ENCODE measurements around the gene TTC39C.

Gene TTC39C

GRCh38 chr18:24014062-24014985, at the start of gene TTC39C:
Gene TTC39C, plus strand, starts transcription at chr18:24014754. Its CDS starts 118 bp downstream, at chr18:24014872.
- peak; percentile 30 for DNase-seq

- DNase-seq: no peak
Observed at GRCh38 chr18:23966909-23967308, 47.6 kb upstream of the TTC39C start.

GRCh38 chr18:23967321-23968089, 47.0 kb upstream of the TTC39C start:
- no peak for DNase-seq

- DNase-seq: no peak
Observed at GRCh38 chr18:23968638-23969604, 45.6 kb upstream of the TTC39C start.

- DNase-seq: no peak
Observed at GRCh38 chr18:23969664-23970063, 44.9 kb upstream of the TTC39C start.

GRCh38 chr18:23970161-23971096, 44.1 kb upstream of the TTC39C start:
- no peak for DNase-seq

GRCh38 chr18:23971097-23971440, 43.5 kb upstream of the TTC39C start:
- DNase-seq: no peak

- no peak for DNase-seq
Observed at GRCh38 chr18:23971666-23972230, 42.8 kb upstream of the TTC39C start.

- no peak for DNase-seq
Observed at GRCh38 chr18:23972453-23972852, 42.1 kb upstream of the TTC39C start.

GRCh38 chr18:23977103-23977502, 37.5 kb upstream of the TTC39C start:
- DNase-seq: no peak

- no peak for DNase-seq
Observed at GRCh38 chr18:23977719-23978483, 36.7 kb upstream of the TTC39C start.

GRCh38 chr18:23981369-23981980, 33.1 kb upstream of the TTC39C start:
- peak; percentile 13 for DNase-seq

GRCh38 chr18:23982155-23983079, 32.1 kb upstream of the TTC39C start:
- DNase-seq: peak; percentile 26

GRCh38 chr18:23983112-23983511, 31.4 kb upstream of the TTC39C start:
- DNase-seq: no peak

- no peak for DNase-seq
Observed at GRCh38 chr18:23986600-23987359, 27.8 kb upstream of the TTC39C start.

GRCh38 chr18:23990474-23991410, 23.8 kb upstream of the TTC39C start:
- no peak for DNase-seq
